Stimulated activated CD8-positive, alpha-beta memory T cell treated with anti-CD3 and anti-CD28 coated beads, Interleukin-12 subunit alpha, Interleukin-12 subunit beta, amount 100 ng/mL, for 1 hour (primary cell): ENCODE measurements around the gene GP2.

ENCODE experiments used
- DNase-seq: peaks from one replicate; pipeline ENCODE4 v3.0.0-alpha.2; 2020; ENCODE audit warnings: low read depth

Gene GP2

DNA sequence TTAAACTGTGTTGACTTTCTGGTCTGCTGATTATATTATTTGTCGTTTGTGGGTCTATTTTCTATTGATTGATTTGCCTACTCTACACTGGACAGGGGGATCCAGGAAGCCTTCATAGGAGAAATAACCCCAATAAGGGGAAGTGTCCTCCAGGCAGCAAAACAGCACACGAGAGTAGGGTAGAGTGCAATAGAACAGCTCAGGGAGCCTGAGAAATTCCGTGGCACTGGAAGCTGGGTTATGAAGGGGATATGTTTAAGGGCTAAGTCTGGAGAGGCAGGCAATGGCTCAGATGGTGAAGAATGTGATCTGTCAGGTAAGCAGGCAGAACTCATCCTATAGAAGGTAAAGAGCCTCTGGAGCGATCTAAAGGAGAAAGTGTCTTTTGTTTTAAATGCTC, 20.9 kb downstream of the GP2 start:
- no peak for DNase-seq

- no peak for DNase-seq
Measured at GRCh38 chr16:20303012-20303411, 24.3 kb downstream of the GP2 start.

DNA sequence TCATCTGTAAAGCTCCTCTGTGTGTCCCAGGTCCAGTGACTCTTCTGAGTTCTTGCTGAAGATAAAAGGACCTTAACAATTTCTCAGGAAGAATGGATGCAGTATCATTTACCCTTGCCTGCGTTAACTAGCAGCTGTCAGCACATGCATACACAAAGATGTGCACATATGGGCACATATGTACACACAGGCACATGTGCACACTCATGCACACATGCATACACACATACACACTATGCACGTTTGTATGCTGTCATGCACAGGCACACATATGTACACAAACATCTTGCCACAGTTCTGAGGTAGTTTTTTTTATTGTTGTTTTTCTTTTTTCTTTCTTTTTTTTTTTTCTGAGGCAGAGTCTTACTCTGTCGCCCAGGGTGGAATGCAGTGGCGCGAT, 24.9 kb downstream of the GP2 start:
- DNase-seq, result no peak

- DNase-seq, result no peak
Measured at GRCh38 chr16:20301840-20302239, 25.5 kb downstream of the GP2 start.

- no peak for DNase-seq
Measured at GRCh38 chr16:20300312-20301097, 26.8 kb downstream of the GP2 start.

DNA sequence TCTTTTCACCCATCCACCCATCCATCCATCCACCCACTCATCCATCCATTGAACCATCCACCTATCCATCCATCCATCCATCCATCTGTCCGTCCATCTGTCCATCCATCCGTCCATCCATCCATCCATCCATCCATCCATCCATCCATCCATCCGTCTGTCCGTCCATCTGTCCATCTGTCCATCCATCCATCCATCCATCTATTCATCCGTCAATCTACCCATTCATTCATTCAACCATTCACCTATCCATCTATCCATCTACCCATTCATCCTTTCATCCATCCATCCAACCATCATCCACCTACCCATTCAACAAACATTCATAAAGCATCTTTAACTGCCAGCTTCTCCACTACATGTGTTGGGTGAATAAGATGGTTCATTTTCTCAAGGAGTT, 28.9 kb downstream of the GP2 start:
- no peak for DNase-seq

DNA sequence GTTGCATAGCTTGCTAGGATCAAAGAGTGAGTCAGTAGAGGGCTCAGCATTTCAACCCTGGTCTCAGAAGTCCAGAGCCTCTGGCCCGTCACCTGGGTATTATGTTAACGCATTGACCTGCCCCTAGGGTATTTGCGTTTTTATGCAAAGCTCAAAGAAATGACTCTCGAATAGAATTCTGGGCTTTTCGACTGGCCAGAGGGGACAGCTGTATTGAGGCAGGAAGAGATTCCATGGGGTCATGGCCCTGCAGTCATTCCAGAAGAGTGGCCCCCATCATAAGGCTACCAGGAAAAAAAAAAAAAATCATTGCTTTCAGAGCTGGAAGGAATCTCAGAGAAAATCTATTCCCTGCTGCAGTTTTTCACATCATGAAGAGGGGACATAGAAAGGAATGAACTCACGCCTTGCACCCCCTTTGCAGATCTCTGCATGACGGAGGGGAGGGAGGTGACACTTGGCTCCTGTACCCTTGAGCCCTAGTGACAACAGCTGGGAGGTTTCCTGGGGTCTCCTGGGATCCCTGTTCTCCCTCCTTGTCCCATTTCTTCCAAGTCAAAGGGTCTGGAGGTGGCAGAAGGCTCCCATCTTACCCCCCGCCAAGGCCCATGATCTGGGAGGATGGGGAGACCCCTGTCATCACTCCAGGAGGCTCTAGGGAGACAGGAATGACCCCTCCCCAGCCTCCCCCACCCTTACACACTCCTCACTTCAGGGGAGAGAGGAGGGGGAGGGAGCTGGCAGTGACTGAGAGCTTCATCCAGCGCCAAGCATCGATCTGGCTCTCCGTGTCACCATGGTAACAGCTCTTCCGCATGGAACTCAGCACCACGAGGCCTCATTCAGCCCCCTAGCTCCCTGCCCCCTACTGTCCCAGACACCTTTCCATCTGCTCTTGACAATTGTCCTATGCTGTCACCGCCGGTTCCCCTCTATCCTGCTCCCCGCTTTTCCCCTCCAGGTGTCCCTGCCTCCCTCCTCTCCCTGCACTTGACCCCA, 35.8 kb downstream of the GP2 start:
- no peak for DNase-seq

DNA sequence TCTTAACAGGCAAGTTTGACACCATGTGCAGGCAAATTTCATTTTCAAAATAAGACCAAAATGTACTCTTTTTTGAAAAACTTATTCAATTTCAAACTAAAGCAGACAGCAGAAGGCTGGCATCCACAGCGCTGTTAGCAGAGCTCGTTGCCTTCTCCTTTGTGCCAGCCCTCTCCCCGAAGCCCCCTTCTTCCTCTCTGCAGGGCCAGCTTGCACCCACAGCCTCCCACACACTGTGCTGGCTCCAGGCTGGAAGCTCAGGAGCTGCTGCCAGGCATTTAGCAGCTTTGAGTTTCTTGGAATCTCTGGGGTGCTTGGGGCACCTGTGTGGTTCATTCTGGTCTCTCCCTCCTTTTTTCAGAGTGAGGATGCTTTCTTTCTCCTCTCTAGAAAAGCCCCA, 37.7 kb downstream of the GP2 start:
- DNase-seq, result no peak

DNA sequence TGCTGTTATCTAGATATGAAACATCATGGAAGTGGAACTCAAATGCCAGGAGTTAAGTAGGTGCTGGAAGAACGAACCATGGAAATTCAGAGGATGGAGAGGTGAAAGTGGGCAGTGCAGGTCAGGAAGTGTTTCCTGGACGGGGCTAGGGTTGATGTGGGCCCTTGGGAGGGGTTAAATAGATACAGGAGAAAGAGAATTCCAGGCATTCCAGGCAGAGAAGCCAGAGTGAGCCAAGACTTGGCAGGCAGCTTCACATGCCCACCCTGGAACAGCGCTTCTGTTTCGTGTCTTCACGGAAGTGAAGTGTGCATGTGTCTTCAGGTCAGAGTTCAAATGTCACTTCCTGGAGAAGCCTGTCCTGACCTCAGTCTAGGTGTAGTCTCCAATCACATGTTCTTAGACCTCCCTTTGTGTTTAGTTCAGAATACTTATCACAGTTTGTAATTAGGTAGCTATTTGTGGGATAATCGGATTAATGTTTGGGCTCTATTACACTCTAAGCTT, 41.3 kb downstream of the GP2 start:
- DNase-seq, result no peak

- DNase-seq, result no peak
Measured at GRCh38 chr16:20280259-20280658, 47.1 kb downstream of the GP2 start.

GRCh38 chr16:20271893-20272292, 55.4 kb downstream of the GP2 start:
- DNase-seq, result no peak

- DNase-seq, result no peak
Measured at GRCh38 chr16:20268409-20268808, 58.9 kb downstream of the GP2 start.

GRCh38 chr16:20265019-20265418, 62.3 kb downstream of the GP2 start:
- DNase-seq, result no peak

- DNase-seq, result no peak
Measured at GRCh38 chr16:20263138-20263855, 64.0 kb downstream of the GP2 start.

GRCh38 chr16:20262248-20262647, 65.1 kb downstream of the GP2 start:
- DNase-seq, result no peak

- no peak for DNase-seq
Measured at GRCh38 chr16:20260215-20261009, 66.9 kb downstream of the GP2 start.
